GM23338 (cell line): ENCODE measurements around the gene SAA1.

Experiments
- EZH2phosphoT487 ChIP-seq: fragments of 200-600 bp; sonication (generic); IDR thresholded peaks from one replicate; pipeline ENCODE4 v1.8.1; 2018; ENCODE audit warnings: antibody characterized with exemption; ENCODE audit not compliant: unreplicated experiment
- POLR2AphosphoS5 ChIP-seq: IDR thresholded peaks from 2 replicates; pipeline ENCODE4 v1.6.1; 2016; ENCODE audit warnings: antibody characterized with exemption, low read depth
- TF ChIP-seq, protein P1 (sequence below), 2 experiments: fragments of 200-600 bp in 1 of 2; sonication (generic) in 1 of 2; conservative IDR thresholded peaks; 2 replicates each; pipeline versions ENCODE4 v1.5.1 to v1.6.1; 2016 to 2017; ENCODE audit warnings: antibody characterized with exemption in 2 of 2, low read depth in 2 of 2, mild to moderate bottlenecking in 2 of 2, moderate library complexity in 1 of 2
- TF ChIP-seq, protein P2 (sequence below): IDR thresholded peaks from one replicate; pipeline ENCODE4 v1.6.1; 2018; ENCODE audit warnings: antibody characterized with exemption; ENCODE audit not compliant: unreplicated experiment

DNA sequence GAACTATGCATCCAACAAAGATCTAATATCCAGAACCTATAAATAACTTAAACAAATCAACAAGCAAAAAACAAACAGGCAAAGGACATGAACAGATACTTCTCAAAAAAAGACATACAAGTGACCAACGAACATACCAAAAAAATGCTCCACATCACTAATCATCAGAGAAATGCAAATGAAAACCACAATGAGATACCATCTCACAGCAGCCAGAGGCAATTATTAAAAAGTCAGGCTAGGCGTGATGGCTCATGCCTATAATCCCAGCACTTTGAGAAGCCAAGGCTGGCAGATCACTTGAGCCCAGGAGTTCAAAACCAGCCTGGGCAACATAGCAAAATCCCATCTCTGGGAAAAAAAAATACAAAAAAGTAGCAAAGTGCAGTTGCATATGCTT, 40.2 kb upstream of the SAA1 start:
- TF ChIP-seq, protein P1, sequence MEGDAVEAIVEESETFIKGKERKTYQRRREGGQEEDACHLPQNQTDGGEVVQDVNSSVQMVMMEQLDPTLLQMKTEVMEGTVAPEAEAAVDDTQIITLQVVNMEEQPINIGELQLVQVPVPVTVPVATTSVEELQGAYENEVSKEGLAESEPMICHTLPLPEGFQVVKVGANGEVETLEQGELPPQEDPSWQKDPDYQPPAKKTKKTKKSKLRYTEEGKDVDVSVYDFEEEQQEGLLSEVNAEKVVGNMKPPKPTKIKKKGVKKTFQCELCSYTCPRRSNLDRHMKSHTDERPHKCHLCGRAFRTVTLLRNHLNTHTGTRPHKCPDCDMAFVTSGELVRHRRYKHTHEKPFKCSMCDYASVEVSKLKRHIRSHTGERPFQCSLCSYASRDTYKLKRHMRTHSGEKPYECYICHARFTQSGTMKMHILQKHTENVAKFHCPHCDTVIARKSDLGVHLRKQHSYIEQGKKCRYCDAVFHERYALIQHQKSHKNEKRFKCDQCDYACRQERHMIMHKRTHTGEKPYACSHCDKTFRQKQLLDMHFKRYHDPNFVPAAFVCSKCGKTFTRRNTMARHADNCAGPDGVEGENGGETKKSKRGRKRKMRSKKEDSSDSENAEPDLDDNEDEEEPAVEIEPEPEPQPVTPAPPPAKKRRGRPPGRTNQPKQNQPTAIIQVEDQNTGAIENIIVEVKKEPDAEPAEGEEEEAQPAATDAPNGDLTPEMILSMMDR (conservative IDR thresholded peaks at IDR 0.05; ENCODE audit: low read depth in 2 of 2), result no peak
- TF ChIP-seq POLR2AphosphoS5 (no peak), EZH2phosphoT487 (no peak)
- TF ChIP-seq, protein P2, sequence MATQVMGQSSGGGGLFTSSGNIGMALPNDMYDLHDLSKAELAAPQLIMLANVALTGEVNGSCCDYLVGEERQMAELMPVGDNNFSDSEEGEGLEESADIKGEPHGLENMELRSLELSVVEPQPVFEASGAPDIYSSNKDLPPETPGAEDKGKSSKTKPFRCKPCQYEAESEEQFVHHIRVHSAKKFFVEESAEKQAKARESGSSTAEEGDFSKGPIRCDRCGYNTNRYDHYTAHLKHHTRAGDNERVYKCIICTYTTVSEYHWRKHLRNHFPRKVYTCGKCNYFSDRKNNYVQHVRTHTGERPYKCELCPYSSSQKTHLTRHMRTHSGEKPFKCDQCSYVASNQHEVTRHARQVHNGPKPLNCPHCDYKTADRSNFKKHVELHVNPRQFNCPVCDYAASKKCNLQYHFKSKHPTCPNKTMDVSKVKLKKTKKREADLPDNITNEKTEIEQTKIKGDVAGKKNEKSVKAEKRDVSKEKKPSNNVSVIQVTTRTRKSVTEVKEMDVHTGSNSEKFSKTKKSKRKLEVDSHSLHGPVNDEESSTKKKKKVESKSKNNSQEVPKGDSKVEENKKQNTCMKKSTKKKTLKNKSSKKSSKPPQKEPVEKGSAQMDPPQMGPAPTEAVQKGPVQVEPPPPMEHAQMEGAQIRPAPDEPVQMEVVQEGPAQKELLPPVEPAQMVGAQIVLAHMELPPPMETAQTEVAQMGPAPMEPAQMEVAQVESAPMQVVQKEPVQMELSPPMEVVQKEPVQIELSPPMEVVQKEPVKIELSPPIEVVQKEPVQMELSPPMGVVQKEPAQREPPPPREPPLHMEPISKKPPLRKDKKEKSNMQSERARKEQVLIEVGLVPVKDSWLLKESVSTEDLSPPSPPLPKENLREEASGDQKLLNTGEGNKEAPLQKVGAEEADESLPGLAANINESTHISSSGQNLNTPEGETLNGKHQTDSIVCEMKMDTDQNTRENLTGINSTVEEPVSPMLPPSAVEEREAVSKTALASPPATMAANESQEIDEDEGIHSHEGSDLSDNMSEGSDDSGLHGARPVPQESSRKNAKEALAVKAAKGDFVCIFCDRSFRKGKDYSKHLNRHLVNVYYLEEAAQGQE, result no peak
